ENCODE measurements around the gene RASAL3. TPM values are rescaled to one million over a fixed set of nuclear protein-coding genes. Genes with fewer than 3 reads are reported as not detected.
"Not testable (repeated sequence)": the region's sequence is repeated elsewhere in the genome, so short reads cannot be mapped to it uniquely, and the experiment has no call there.

RASAL3 gene
- total and polyA plus RNA-seq, 7 donors, result 0.21 to 2.0 (median 0.47) TPM

- ATAC-seq (peak in 2 of 4 donors; percentile 22 to 35), DNase-seq (peak in 1 of 2 donors; percentile 62)
- 3% methylated on average over 9 of the region's 9 CpGs for WGBS, 3 donors
- no peaks in the 10 kb centered on the region for H3K9me3 ChIP-seq
- peaks cover 0 to 14% of the 10 kb centered on the region in 2 donors for H3K36me3 ChIP-seq (ENCODE audit: insufficient read depth in 1 of 2, low read depth in 1 of 2)
- H3K4me1 ChIP-seq, result peaks cover 64% of the 10 kb centered on the region
- H3K27me3 ChIP-seq (ENCODE audit: insufficient read depth in 3 of 3, low read length in 2 of 3), result no peaks in the 10 kb centered on the region
- intact Hi-C loops (cut with DNase I), result loop anchor here in 1 of 2 donors (5.0 kb wide), 1 partner anchor 40 kb away; the partner anchor contains the start of gene AKAP8
- TF ChIP-seq CTCF (IDR thresholded peaks at IDR 0.05), result no peak
- peak overlapping the region; percentile 97 for H3K4me3 ChIP-seq
- peak overlapping the region; percentile 93 for H3K27ac ChIP-seq
Observed at GRCh38 chr19:15417699-15418098, 46.6 kb downstream of the RASAL3 start.

- Histone ChIP-seq H3K4me1 (peaks cover 85% of the 10 kb centered on the region), H3K27me3 (ENCODE audit: insufficient read depth in 3 of 3, low read length in 2 of 3) (no peaks in the 10 kb centered on the region), H3K9me3 (no peaks in the 10 kb centered on the region), H3K36me3 (ENCODE audit: insufficient read depth in 1 of 2, low read depth in 1 of 2) (peaks cover 2 to 28% of the 10 kb centered on the region in 2 donors), H3K27ac (peak overlapping the region; percentile 86), H3K4me3 (peak overlapping the region; percentile 31)
- intact Hi-C loops (cut with DNase I), result no loop called here
- ATAC-seq (no peak), DNase-seq (no peak)
- 55 to 72% (median 56%) methylated on average over 4 of the region's 4 CpGs for WGBS, 3 donors
- no peak for TF ChIP-seq CTCF (IDR thresholded peaks at IDR 0.05)
Observed at GRCh38 chr19:15412832-15413231, 51.5 kb downstream of the RASAL3 start.

DNA sequence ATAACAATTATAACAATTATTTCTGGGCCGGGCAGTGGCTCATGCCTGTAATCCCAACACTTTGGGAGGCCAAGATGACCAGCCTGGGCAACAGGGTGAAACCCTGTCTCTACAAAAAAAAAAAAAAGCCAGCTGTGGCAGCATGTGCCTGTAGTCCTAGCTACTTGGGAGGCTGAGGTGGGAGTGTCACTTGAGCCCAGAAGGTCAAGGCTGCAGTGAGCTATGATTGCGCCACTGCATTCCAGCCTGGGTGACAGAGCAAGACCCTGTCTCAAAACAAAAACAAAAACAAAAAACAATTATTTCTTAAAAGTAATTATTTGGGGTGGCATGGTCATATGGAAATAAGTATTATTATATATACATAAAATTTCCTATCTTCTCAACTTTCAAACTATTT is 53.0 kb downstream of the RASAL3 start:
- Histone ChIP-seq H3K27ac (peak overlapping the region; percentile 86), H3K4me1 (peaks cover 86% of the 10 kb centered on the region), H3K4me3 (peak overlapping the region; percentile 5), H3K36me3 (ENCODE audit: insufficient read depth in 1 of 2, low read depth in 1 of 2) (peaks cover 2 to 24% of the 10 kb centered on the region in 2 donors)
- WGBS, 3 donors, result 31 to 41% (median 32%) methylated on average over 2 of the region's 2 CpGs
- intact Hi-C loops (cut with DNase I); H3K9me3 ChIP-seq; H3K27me3 ChIP-seq (ENCODE audit: insufficient read depth in 3 of 3, low read length in 2 of 3): not testable (repeated sequence)
- ATAC-seq (peak; percentile 74 to 83 (median 79)), DNase-seq (peak in 1 of 2 donors; percentile 76)

GRCh38 chr19:15404780-15405211 is 59.5 kb downstream of the RASAL3 start:
- H3K9me3 ChIP-seq, result no peaks in the 10 kb centered on the region
- intact Hi-C loops (cut with DNase I), result no loop called here
- H3K36me3 ChIP-seq (ENCODE audit: insufficient read depth in 1 of 2, low read depth in 1 of 2), result peaks cover under 1 to 40% of the 10 kb centered on the region in 2 donors
- DNase-seq (no peak), ATAC-seq (no peak)
- H3K4me1 ChIP-seq, result peaks cover 76% of the 10 kb centered on the region
- TF ChIP-seq CTCF (IDR thresholded peaks at IDR 0.05), result no peak
- 24 to 64% (median 41%) methylated on average over 3 of the region's 3 CpGs for whole genome bisulfite sequencing, 3 donors
- peak overlapping the region; percentile 77 for H3K27ac ChIP-seq
- no peak overlapping the region for H3K4me3 ChIP-seq
- H3K27me3 ChIP-seq (ENCODE audit: insufficient read depth in 3 of 3, low read length in 2 of 3), result no peaks in the 10 kb centered on the region

- intact Hi-C loops (cut with DNase I), result no loop called here
- DNase-seq (peak in 1 of 2 donors; percentile 67), ATAC-seq (peak in 3 of 4 donors; percentile 43 to 64 (median 57))
- peaks cover 76% of the 10 kb centered on the region for H3K4me1 ChIP-seq
- TF ChIP-seq CTCF (IDR thresholded peaks at IDR 0.05), result no peak
- H3K36me3 ChIP-seq (ENCODE audit: insufficient read depth in 1 of 2, low read depth in 1 of 2), result peaks cover 6 to 40% of the 10 kb centered on the region in 2 donors
- H3K9me3 ChIP-seq, result no peaks in the 10 kb centered on the region
- 37 to 69% (median 42%) methylated on average over 7 of the region's 7 CpGs for WGBS, 3 donors
- H3K27me3 ChIP-seq (ENCODE audit: insufficient read depth in 3 of 3, low read length in 2 of 3), result no peaks in the 10 kb centered on the region
- H3K27ac ChIP-seq, result peak overlapping the region; percentile 77
- peak overlapping the region; percentile 28 for H3K4me3 ChIP-seq
Observed at GRCh38 chr19:15404097-15404779, 60.1 kb downstream of the RASAL3 start.
